HCT116 (cell line): Measurements from ENCODE around the gene TMEM132D. TPM values are rescaled to one million over a fixed set of nuclear protein-coding genes. Genes with fewer than 3 reads are reported as not detected.

Experiments used
- ATAC-seq: fragments of 200-7000 bp; cut with Tn5 transposase; 2 replicates; pipeline ENCODE4 v1.9.1; 2020; ENCODE audit warnings: mild to moderate bottlenecking, moderate library complexity
- BruUV-seq: library from RNA; stranded (reverse); fragments of 400-500 nt; replicated peaks from 2 replicates; lab custom pipeline; 2021; lab: Mats Ljungman, UMichigan
- CTCF ChIA-PET: fragments of 300-600 bp; sonication (Branson Sonifier 250); formaldehyde crosslinking; loops from one replicate; lab custom pipeline; 2021; ENCODE audit warnings: antibody characterized with exemption; lab: Charles Lee
- POLR2A ChIA-PET: fragments of 300-600, 350-600 bp; sonication (Branson Sonifier 250); formaldehyde crosslinking; loops from one replicate; lab custom pipeline; 2021; ENCODE audit warnings: antibody characterized with exemption; lab: Charles Lee
- RAD21 ChIA-PET, 2 experiments: fragments of 300-600 bp; sonication (Branson Sonifier 250); formaldehyde crosslinking; loops; one replicate each; lab custom pipeline; 2023; ENCODE audit warnings: low total read pairs in 2 of 2; ENCODE audit not compliant: uncharacterized antibody in 2 of 2, unreplicated experiment in 2 of 2, low non-redundant PET in 1 of 2; lab: Charles Lee
- DNase-seq: peaks from one replicate; pipeline ENCODE4 v3.0.0-alpha.2; 2010; ENCODE audit warnings: low read depth, low spot score
- H2AFZ ChIP-seq: fragments of 200-600 bp; shearing (Covaris generic), sonication (generic); 2 replicates; pipeline ENCODE4 v1.6.1; 2017; ENCODE audit warnings: low read depth, mixed run types, mixed read lengths, antibody characterized with exemption, low read length; ENCODE audit not compliant: poor library complexity, severe bottlenecking
- H3K27ac ChIP-seq: 2 replicates; pipeline ENCODE4 v1.5.1; 2012; ENCODE audit warnings: low read depth, low read length
- H3K27me3 ChIP-seq: fragments of 200-600 bp; sonication (generic); 2 replicates; pipeline ENCODE4 v1.6.1; 2016; ENCODE audit warnings: mixed run types, low read length, mixed read lengths; ENCODE audit not compliant: insufficient read depth
- H3K36me3 ChIP-seq, 2 experiments: fragments of 200-500 bp in 1 of 2; fragments of 200-600 bp in 1 of 2; sonication (Bioruptor generic) in 1 of 2; sonication (generic) in 1 of 2; 2 replicates each; pipeline versions ENCODE4 v1.5.1 to v1.6.1; 2014 to 2016; ENCODE audit warnings: low read length in 2 of 2, inconsistent platforms in 1 of 2, mixed read lengths in 1 of 2, mixed run types in 1 of 2; ENCODE audit not compliant: insufficient read depth in 2 of 2, control insufficient read depth in 1 of 2
- H3K4me1 ChIP-seq, 2 experiments: fragments of 200-600 bp in 1 of 2; sonication (generic) in 1 of 2; 2 replicates each; pipeline versions ENCODE4 v1.5.1 to v1.6.1; 2012 to 2017; ENCODE audit warnings: low read length in 2 of 2, inconsistent platforms in 1 of 2, mild to moderate bottlenecking in 1 of 2, mixed read lengths in 1 of 2, mixed run types in 1 of 2, moderate library complexity in 1 of 2; ENCODE audit not compliant: insufficient read depth in 2 of 2, control insufficient read depth in 1 of 2
- H3K4me2 ChIP-seq: fragments of 200-600 bp; sonication (generic); 2 replicates; pipeline ENCODE4 v1.6.1; 2017; ENCODE audit warnings: mixed run types, low read length, mixed read lengths
- H3K4me3 ChIP-seq, 2 experiments: fragments of 200-600 bp in 1 of 2; sonication (generic) in 1 of 2; replicated peaks in 1 of 2; 2 replicates each; pipeline ENCODE4 v1.5.1; 2011 to 2016; ENCODE audit warnings: low read length in 2 of 2, control low read depth in 1 of 2, low read depth in 1 of 2, mild to moderate bottlenecking in 1 of 2, mixed read lengths in 1 of 2, mixed run types in 1 of 2
- H3K79me2 ChIP-seq: fragments of 200-600 bp; sonication (generic); 2 replicates; pipeline ENCODE4 v1.6.1; 2017; ENCODE audit warnings: mild to moderate bottlenecking, mixed run types, low read length, moderate library complexity, mixed read lengths; ENCODE audit not compliant: insufficient read depth
- H3K9ac ChIP-seq: fragments of 200-600 bp; sonication (generic); 2 replicates; pipeline ENCODE4 v1.6.1; 2016; ENCODE audit warnings: low read length, mixed read lengths
- H3K9me2 ChIP-seq: fragments of 200-600 bp; sonication (generic), shearing (Covaris generic); 2 replicates; pipeline ENCODE4 v1.6.1; 2017; ENCODE audit warnings: mixed run types, mild to moderate bottlenecking, moderate library complexity; ENCODE audit not compliant: insufficient read depth
- H3K9me3 ChIP-seq, 2 experiments: fragments of 200-500 bp in 1 of 2; fragments of 200-600 bp in 1 of 2; sonication (Bioruptor generic) in 1 of 2; sonication (generic) in 1 of 2; 2 replicates each; pipeline ENCODE4 v1.6.1; 2014 to 2017; ENCODE audit warnings: low read length in 2 of 2, mixed read lengths in 2 of 2, inconsistent platforms in 1 of 2, low read depth in 1 of 2, mild to moderate bottlenecking in 1 of 2, mixed run types in 1 of 2, moderate library complexity in 1 of 2; ENCODE audit not compliant: control insufficient read depth in 1 of 2, insufficient read depth in 1 of 2
- H4K20me1 ChIP-seq: fragments of 200-600 bp; sonication (generic), shearing (Covaris generic); 2 replicates; pipeline ENCODE4 v1.6.1; 2017; ENCODE audit warnings: mixed run types, mild to moderate bottlenecking, moderate library complexity; ENCODE audit not compliant: insufficient read depth
- CBX3 ChIP-seq: IDR thresholded peaks from 2 replicates; pipeline ENCODE4 v1.6.1; 2012; ENCODE audit warnings: low read depth
- CEBPB ChIP-seq: IDR thresholded peaks from 2 replicates; pipeline ENCODE4 v1.6.1; 2012; ENCODE audit warnings: low read depth
- CTCF ChIP-seq, 3 experiments: fragments of 200-600 bp in 1 of 3; sonication (generic) in 1 of 3; IDR thresholded peaks in 2 of 3; conservative IDR thresholded peaks in 1 of 3; 2 replicates each; pipeline ENCODE4 v1.5.1; 2012 to 2017; ENCODE audit warnings: low read depth in 2 of 3, low read length in 2 of 3, antibody characterized with exemption in 1 of 3, borderline replicate concordance in 1 of 3, control low read depth in 1 of 3, mild to moderate bottlenecking in 1 of 3, mixed read lengths in 1 of 3, mixed run types in 1 of 3, moderate library complexity in 1 of 3; ENCODE audit not compliant: insufficient read depth in 1 of 3
- JUND ChIP-seq: IDR thresholded peaks from 2 replicates; pipeline ENCODE4 v1.6.1; 2012
- ZBTB33 ChIP-seq: IDR thresholded peaks from 2 replicates; pipeline ENCODE4 v1.6.1; 2011; ENCODE audit warnings: mild to moderate bottlenecking, low read length, moderate library complexity; ENCODE audit not compliant: insufficient replicate concordance; ENCODE audit errors: extremely low read depth
- intact Hi-C: fragments of 100-400 bp; cut with micrococcal nuclease; formaldehyde crosslinking; loops from 2 replicates; pipeline ENCODE4 v1.10.0; 2022
- total RNA-seq: library from RNA; stranded (reverse); gene quantifications from one replicate; pipeline ENCODE4 v1.2.1, GENCODE V29; 2021; ENCODE audit not compliant: unreplicated experiment

The TMEM132D gene
- total RNA-seq, 1 experiment from 2014 or later = not detected

GRCh38 chr12:129871991-129872972, 31.5 kb downstream of the TMEM132D start:
- DNase-seq = no peak
- Histone ChIP-seq H3K9me3 (peaks cover 4 to 22% of the 10 kb centered on the region in 2 experiments; a peak in 2 of 4 replicates), H3K27me3 (no peaks in the 10 kb centered on the region), H3K36me3 (no peaks in the 10 kb centered on the region), H3K4me2 (no peak overlapping the region)
- BruUV-seq = no TSS peak
- TF ChIP-seq CEBPB = no peak
- TF ChIP-seq CTCF (IDR thresholded peaks at IDR 0.05 in 2 of 3, conservative IDR thresholded peaks at IDR 0.05 in 1 of 3; ENCODE audit: borderline replicate concordance in 1 of 3, insufficient read depth in 1 of 3, low read depth in 2 of 3, low read length in 2 of 3) = no peak
- TF ChIP-seq ZBTB33 = no peak
- no peak for TF ChIP-seq CBX3
- TF ChIP-seq JUND = no peak
- TF ChIP-seq, all 23 proteins: peak for 0
- CTCF ChIA-PET = no interaction called here
- Histone ChIP-seq H3K27ac (no peak overlapping the region), H3K9ac (no peak overlapping the region), H2AFZ (no peak overlapping the region), H3K9me2 (no peaks in the 10 kb centered on the region), H3K79me2 (no peaks in the 10 kb centered on the region), H4K20me1 (no peaks in the 10 kb centered on the region), H3K4me1 (no peaks in the 10 kb centered on the region), H3K4me3 (no peak overlapping the region)
- RAD21 ChIA-PET = no interaction called here
- intact Hi-C loops = no loop called here
- no peak for ATAC-seq
- POLR2A ChIA-PET = no interaction called here
